Lung (tissue), 12 donors: ENCODE measurements around the gene IL31RA. TPM values are rescaled to one million over a fixed set of nuclear protein-coding genes. Genes with fewer than 3 reads are reported as not detected.

Experiments used
- ATAC-seq: fragments of 200-7000 bp; cut with Tn5 transposase; one replicate; pipeline ENCODE4 v1.9.1; 2020; ENCODE audit warnings: moderate number of reproducible peaks; ENCODE audit not compliant: insufficient read depth, low FRiP score
- DNase-seq, 3 donors: peaks; one replicate each; pipeline ENCODE4 v3.0.0-alpha.2; 2013 to 2017
- H3K27ac ChIP-seq, 2 donors: one replicate each; pipeline ENCODE4 v1.5.1; 2013; ENCODE audit warnings: mild to moderate bottlenecking in 2 of 2, moderate library complexity in 2 of 2, control low read depth in 1 of 2, inconsistent platforms in 1 of 2, low read depth in 1 of 2, low read length in 1 of 2
- H3K27me3 ChIP-seq, 3 donors: one replicate each; pipeline ENCODE4 v1.5.1; 2013; ENCODE audit warnings: low read length in 2 of 3; ENCODE audit not compliant: control insufficient read depth in 3 of 3, insufficient read depth in 3 of 3
- H3K36me3 ChIP-seq, 4 donors: one replicate each; pipeline ENCODE4 v1.5.1; 2013; ENCODE audit warnings: low read length in 4 of 4, mild to moderate bottlenecking in 1 of 4, moderate library complexity in 1 of 4; ENCODE audit not compliant: control insufficient read depth in 4 of 4, insufficient read depth in 4 of 4
- H3K4me1 ChIP-seq, 5 donors: one replicate each; pipeline ENCODE4 v1.5.1; 2013; ENCODE audit warnings: low read length in 5 of 5, mild to moderate bottlenecking in 2 of 5, moderate library complexity in 1 of 5; ENCODE audit not compliant: control insufficient read depth in 5 of 5, insufficient read depth in 5 of 5
- H3K4me3 ChIP-seq: one replicate; pipeline ENCODE4 v1.5.1; 2013; ENCODE audit warnings: mild to moderate bottlenecking, control low read depth, moderate library complexity
- H3K9ac ChIP-seq, 2 donors: one replicate each; pipeline ENCODE4 v1.5.1; 2013; ENCODE audit warnings: low read length in 2 of 2, control low read depth in 1 of 2; ENCODE audit not compliant: insufficient read depth in 1 of 2
- H3K9me3 ChIP-seq, 4 donors: one replicate each; pipeline ENCODE4 v1.5.1; 2013; ENCODE audit warnings: low read length in 3 of 4, mild to moderate bottlenecking in 1 of 4, moderate library complexity in 1 of 4; ENCODE audit not compliant: control insufficient read depth in 4 of 4, insufficient read depth in 3 of 4
- CTCF ChIP-seq: IDR thresholded peaks from 2 replicates; pipeline ENCODE4 v1.5.1; 2012; ENCODE audit warnings: mild to moderate bottlenecking; ENCODE audit errors: control extremely low read depth, extremely low read depth
- WGBS, 2 donors: extraction: QIAGEN DNeasy Blood & Tissue Kit; methylation state at CpG; one replicate each; pipeline ENCODE4 v1.1.7; 2013; 5-methylcytosine and 5-hydroxymethylcytosine counted together
- polyA plus RNA-seq, 2 donors: library from polyadenylated mRNA; stranded (reverse); fragments of 200-250 nt; gene quantifications; one replicate each; pipeline ENCODE4 v1.2.1, GENCODE V29; 2013
- total RNA-seq, 2 donors: library from RNA; depleted of rRNA in 1 of 2; stranded (reverse); fragments of >200 nt in 1 of 2; gene quantifications; one replicate each; pipeline ENCODE4 v1.2.1, GENCODE V29; 2014 to 2021
- donor health status: control.
- donor health status: control.
- donor health status: Bipolar disorder and iron deficiency.
- donor health status: healthy.
- donor health status: DM: yes; HTN: yes; CAD: no.

The IL31RA gene
- total and polyA plus RNA-seq, 4 donors, result 0.04 to 0.21 (median 0.11) TPM

- WGBS, 2 donors, result 95 to 96% methylated on average over 2 of the region's 2 CpGs
- no peak for TF ChIP-seq CTCF
- no peaks in the 10 kb centered on the region for H3K27me3 ChIP-seq
- no peak for DNase-seq
- H3K4me3 ChIP-seq, result no peak overlapping the region
- no peak for ATAC-seq
- H3K27ac ChIP-seq, result no peak overlapping the region
- peaks cover 0 to 6% (median 0%) of the 10 kb centered on the region in 5 donors for H3K4me1 ChIP-seq
- peaks cover 0 to 3% (median 0%) of the 10 kb centered on the region in 4 donors for H3K9me3 ChIP-seq
- H3K36me3 ChIP-seq, result no peaks in the 10 kb centered on the region
- H3K9ac ChIP-seq, result no peak overlapping the region
Measured at GRCh38 chr5:55858104-55858503, 6.9 kb downstream of the IL31RA start.

GRCh38 chr5:55860288-55860687 lies 9.1 kb downstream of the IL31RA start:
- no peak for TF ChIP-seq CTCF
- Histone ChIP-seq H3K27me3 (no peaks in the 10 kb centered on the region), H3K4me1 (peaks cover 0 to 3% (median 0%) of the 10 kb centered on the region in 5 donors), H3K36me3 (no peaks in the 10 kb centered on the region), H3K9me3 (peaks cover 0 to 3% (median 0%) of the 10 kb centered on the region in 4 donors), H3K4me3 (no peak overlapping the region), H3K9ac (no peak overlapping the region), H3K27ac (no peak overlapping the region)
- 75 to 85% methylated on average over 3 of the region's 3 CpGs for WGBS, 2 donors
- ATAC-seq (no peak), DNase-seq (no peak)

GRCh38 chr5:55860709-55861108 lies 9.6 kb downstream of the IL31RA start:
- 84 to 91% methylated on average over 4 of the region's 4 CpGs for WGBS, 2 donors
- no peak for DNase-seq
- Histone ChIP-seq H3K9me3 (peaks cover 0 to 3% (median 0%) of the 10 kb centered on the region in 4 donors), H3K27ac (no peak overlapping the region), H3K36me3 (no peaks in the 10 kb centered on the region), H3K4me3 (no peak overlapping the region), H3K9ac (no peak overlapping the region), H3K4me1 (peaks cover 0 to 3% (median 0%) of the 10 kb centered on the region in 5 donors), H3K27me3 (no peaks in the 10 kb centered on the region)
- no peak for TF ChIP-seq CTCF
- ATAC-seq, result no peak
